SIG-M5 (cell line): ENCODE data around the gene PCSK9.

Experiments
- DNase-seq: peaks from one replicate; lab custom pipeline; 2025; lab: John Stamatoyannopoulos, UW

The PCSK9 gene

DNA sequence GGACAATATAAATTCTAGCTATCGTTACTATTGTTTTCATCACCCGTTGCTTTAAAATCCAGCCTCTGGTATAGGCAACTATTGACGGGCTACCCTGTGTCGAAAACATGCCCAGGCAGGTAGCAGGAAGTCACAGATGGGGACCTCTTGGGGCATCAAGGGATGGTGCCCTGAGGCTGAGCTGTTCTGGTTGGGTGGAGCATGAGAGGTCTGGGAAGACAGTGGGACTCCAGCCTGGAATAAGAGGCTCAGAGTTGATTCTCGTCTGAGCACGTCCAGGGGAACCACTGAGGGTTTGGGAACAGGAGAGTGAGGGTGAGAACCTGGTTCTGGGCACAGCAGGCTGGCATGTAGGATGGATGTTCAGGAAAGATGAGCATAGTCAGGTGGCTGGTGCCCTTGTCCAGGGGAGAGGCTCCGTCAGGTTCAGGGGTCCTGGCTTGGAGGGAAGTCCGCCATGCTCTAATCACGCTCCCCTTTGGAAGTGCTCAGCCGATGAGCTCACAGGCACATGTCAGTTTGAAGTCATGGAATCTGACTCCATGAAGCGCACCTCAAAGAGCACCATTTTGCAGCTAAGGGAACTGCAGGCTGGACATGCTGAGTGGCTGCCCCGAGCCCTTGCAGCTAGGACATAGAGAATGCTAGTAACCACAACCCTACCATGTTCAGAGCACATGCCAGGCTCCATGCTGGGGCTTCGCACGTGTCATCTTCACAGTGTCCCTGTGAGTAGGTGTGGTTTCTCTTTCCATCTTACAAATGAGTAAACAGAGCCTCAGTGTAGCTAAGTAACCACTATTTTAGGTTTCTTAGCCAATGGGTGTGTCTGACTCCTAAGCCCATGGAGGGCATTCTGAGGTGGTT lies 21.0 kb downstream of the PCSK9 start:
- no peak for DNase-seq

GRCh38 chr1:55061000-55061705 lies 21.8 kb downstream of the PCSK9 start:
- no peak for DNase-seq

- no peak for DNase-seq
Measured at GRCh38 chr1:55061706-55062321, 22.5 kb downstream of the PCSK9 start.

DNA sequence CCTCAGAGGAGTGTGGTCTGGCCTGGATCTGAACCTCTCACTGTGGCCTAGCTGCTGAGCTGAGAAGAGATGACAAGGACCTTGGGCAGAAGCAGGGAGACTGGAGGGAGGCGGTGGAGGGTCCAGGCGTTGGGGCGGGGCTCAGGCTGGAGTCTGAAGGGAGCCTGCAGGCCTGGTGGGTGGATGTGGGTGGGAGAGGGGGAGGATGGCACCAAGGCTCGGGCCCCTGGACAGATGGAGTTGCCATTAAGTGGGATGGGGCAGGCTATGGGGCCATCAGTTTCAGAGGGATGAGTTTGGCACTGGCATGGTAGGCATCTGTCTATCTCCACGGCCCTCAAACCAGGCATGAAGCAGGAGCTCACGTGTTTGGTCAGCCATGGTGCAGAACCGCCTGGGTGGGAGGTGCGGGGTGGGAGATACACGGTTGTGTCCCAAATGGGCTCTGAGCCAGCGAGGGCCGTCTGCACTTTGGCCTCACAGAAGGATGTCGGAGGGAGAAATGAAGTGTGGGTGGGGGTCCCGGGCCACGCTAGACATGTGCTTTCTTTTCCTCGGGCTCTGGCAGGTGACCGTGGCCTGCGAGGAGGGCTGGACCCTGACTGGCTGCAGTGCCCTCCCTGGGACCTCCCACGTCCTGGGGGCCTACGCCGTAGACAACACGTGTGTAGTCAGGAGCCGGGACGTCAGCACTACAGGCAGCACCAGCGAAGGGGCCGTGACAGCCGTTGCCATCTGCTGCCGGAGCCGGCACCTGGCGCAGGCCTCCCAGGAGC lies 23.6 kb downstream of the PCSK9 start:
- no peak for DNase-seq

DNA sequence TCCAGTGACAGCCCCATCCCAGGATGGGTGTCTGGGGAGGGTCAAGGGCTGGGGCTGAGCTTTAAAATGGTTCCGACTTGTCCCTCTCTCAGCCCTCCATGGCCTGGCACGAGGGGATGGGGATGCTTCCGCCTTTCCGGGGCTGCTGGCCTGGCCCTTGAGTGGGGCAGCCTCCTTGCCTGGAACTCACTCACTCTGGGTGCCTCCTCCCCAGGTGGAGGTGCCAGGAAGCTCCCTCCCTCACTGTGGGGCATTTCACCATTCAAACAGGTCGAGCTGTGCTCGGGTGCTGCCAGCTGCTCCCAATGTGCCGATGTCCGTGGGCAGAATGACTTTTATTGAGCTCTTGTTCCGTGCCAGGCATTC lies 24.2 kb downstream of the PCSK9 start:
- DNase-seq = no peak

DNA sequence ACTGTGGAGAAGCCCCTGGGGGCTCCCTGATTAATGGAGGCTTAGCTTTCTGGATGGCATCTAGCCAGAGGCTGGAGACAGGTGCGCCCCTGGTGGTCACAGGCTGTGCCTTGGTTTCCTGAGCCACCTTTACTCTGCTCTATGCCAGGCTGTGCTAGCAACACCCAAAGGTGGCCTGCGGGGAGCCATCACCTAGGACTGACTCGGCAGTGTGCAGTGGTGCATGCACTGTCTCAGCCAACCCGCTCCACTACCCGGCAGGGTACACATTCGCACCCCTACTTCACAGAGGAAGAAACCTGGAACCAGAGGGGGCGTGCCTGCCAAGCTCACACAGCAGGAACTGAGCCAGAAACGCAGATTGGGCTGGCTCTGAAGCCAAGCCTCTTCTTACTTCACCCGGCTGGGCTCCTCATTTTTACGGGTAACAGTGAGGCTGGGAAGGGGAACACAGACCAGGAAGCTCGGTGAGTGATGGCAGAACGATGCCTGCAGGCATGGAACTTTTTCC lies 24.8 kb downstream of the PCSK9 start:
- DNase-seq = no peak

DNA sequence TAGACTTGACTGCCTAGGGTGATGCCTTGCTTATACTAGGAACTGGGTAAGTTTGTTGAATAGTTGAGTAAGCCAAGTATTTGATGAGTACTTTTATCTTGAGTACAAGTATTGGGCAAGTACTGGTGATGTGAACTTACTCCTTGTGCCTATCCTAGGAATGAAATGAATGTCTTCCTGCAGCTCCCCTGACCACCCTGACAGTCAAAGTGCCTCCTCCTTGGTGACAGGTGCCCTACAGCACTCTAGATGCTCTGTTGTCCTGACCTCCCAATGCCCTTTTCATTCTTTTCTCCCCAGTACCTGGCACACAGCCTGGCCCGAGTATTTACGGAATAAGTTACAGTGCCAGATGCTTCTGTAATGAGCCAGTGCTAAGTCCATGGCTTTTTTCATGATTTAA lies 25.5 kb downstream of the PCSK9 start:
- no peak for DNase-seq

DNA sequence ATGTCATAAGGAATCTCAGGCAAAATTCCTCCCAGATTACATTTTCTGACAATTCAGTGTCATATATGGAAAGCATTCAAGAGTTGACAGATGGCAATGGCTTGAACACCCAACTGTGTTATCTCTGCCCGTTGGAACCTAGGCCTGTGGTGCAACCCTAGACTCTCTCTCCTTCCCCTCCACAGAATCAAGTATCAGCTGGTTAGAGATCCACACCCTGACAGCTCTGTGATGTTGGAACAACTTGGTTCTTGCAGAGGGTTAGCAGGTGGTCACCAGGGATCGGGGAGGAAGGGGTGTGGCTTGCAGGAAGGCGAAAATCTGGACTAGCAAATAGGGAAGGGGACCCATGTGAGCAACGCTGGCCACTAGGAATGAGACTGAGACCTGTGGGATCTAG lies 26.3 kb downstream of the PCSK9 start:
- no peak for DNase-seq

GRCh38 chr1:55067022-55067778 lies 27.9 kb downstream of the PCSK9 start:
- no peak for DNase-seq

- DNase-seq = no peak
Measured at GRCh38 chr1:55067914-55068313, 28.6 kb downstream of the PCSK9 start.

DNA sequence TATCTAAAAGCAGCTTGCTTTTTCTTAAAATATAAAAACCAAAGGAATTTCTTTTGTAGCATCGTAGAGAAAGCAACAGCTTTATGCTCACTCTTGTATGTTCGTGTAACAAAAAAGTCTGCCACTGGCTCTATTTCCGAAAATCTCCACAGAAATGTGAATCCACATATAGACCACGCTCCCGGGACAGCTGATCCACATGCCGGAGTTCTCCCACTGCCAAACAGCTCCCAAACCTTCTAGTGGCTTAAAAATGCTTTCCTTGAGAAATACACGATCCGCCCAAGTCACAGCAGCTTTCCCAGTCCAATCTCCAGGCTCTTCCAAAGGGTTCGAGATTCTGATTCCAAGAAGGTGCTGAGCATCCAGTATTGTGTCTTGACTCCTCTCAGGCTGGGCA lies 29.3 kb downstream of the PCSK9 start:
- DNase-seq = no peak

DNA sequence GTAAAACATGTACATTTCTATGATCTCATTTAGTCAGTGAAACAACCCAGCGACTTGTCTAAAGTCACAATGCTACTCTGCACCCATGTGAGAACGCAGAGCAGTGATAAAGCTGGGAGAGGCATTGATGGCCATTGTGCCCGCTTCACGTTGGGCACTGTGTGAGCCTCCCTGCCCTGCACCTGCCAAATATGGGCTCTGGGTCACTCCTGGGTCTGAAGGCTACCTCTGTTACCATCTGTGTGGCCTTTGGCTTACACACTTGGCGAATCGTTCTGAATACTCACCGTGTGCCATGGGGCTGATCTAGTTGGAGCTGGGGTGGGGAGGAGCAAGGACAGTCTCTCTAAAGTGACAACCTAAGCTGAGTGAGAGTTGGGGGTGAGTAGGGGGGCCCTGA lies 29.9 kb downstream of the PCSK9 start:
- DNase-seq = no peak

DNA sequence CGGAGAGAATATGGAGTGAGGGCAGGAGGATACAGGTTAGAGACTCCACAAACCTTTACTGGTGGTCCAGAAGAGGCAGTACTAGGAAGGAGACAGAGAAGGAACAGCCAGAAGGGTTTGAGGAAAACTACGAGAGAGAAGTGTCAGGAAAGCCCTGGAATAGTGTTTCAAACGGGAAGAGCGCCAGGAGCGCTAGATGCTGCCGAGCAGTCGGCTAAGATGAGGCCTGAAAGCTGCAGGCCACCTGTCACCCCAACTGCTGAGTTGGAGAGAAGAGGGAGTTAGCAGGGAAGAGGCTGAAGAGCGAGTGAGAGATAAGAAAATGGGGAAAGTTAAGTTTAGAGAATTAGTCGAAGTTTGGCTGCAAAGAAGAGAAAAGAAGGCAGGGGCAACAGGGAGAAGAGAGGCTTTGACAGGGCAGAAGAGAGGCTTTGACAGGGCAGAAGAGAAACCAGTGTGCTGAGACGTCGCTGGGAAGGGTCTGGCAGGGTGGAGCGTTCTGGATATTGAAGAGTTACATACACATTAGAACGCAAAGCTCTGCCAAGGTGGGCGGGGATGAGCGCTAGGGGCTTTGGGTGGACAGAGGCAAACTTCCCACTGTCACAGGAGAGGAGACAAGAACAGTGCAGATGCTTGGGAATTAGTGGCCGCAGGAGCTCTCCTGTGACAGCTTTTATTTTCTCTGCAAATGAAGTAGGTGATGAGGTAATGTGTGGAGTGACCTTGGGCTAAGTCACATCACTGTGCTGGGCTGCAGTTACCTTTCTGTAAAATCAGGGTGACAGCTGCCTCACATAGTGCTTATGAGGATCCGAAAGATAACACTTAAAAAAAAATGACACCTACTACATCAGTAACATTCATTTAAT lies 31.2 kb downstream of the PCSK9 start:
- DNase-seq = no peak

DNA sequence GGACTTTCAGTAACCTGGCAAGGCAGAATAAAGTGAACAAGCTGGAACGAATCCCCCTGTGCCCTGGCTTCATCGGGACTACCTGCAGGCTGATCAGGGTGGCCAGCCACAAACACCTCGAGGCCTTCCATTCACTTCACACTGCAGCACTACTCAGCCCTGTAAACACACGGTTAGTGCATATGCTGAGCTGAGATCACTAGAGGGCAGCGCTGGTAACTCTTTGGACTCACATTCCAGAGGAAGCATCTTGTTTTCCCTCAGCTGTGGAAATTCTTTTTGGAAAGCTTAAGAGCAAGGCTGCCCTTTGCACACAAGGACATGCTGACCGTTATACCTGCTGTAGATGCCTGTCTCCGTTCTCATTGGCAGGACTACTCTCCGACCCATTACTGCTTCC lies 32.1 kb downstream of the PCSK9 start:
- DNase-seq = no peak

- DNase-seq = no peak
Measured at GRCh38 chr1:55073187-55073916, 34.0 kb downstream of the PCSK9 start.

GRCh38 chr1:55074455-55074854 lies 35.1 kb downstream of the PCSK9 start:
- no peak for DNase-seq

DNA sequence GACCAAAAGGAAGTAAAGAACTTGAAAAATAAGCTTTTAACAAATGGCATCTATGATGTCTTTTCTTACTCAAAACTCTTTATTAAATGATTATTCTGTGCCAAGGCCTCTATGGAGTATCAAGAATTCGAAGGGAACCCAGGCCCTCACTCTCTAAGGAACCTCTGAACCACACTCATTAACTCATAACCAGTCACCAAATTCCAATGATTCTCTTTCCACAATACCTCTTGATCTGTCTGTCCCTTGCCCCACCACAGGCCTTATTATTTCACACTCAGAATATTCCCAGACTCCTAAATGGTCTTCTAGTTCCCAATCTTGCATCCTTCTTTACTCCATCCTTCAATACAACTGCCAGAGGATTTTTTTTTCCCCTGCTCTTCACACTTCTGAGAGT lies 37.0 kb downstream of the PCSK9 start:
- DNase-seq = no peak

DNA sequence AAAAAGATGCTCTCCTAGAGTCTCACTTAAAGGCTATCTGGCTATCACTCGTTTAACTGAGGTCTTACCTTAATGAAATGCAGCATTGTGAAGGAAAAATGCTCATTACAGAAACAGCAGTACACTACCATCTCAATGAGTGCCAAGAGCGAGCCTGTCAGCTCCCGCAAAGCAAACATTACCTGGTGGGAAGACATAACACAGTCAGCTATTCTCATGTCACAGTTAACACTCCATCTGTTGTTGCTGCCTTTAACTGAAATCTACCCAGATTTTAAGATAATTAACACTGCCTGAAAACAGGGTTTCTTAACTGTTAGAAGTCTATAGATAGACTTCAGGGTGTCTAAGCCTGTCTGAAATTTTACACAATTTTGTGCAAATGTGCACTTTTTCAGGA lies 39.1 kb downstream of the PCSK9 start:
- DNase-seq = no peak

GRCh38 chr1:55079651-55080050 lies 40.3 kb downstream of the PCSK9 start:
- DNase-seq = no peak
